HG03108 (cell line): ENCODE results near the gene GPHA2.

Source experiments
- ATAC-seq: cut with Tn5 transposase; IDR thresholded peaks from one replicate; pipeline ENCODE4 v1.9.1; 2021; ENCODE audit warnings: moderate library complexity; ENCODE audit not compliant: unreplicated experiment

GPHA2 gene

DNA sequence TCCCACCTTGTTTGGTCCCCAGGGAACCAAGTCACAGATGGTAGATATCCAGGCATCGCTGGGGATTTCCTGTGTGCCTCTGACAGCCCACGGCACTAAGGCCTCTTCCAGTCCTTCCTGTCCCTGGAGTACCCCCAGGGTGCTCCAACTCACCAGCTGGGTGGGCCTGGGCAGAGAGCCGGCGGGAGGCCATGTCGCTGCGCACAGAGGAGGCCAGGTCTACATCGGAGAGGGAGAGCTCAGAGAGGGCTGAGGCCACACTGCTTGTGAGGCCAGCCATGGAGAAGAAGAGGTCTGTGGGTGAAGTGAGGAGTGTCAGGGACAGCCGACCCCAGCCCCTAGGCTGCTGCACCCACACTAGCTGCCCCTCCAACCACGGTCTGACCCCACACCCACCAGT is 24.0 kb downstream of the GPHA2 start:
- ATAC-seq, result no peak

GRCh38 chr11:64911142-64911541 is 24.6 kb downstream of the GPHA2 start:
- ATAC-seq, result no peak

- no peak for ATAC-seq
These were observed 25.1 kb downstream of the GPHA2 start for GRCh38 chr11:64910451-64911093.

- ATAC-seq, result no peak
These were observed 25.9 kb downstream of the GPHA2 start for GRCh38 chr11:64909653-64910343.

DNA sequence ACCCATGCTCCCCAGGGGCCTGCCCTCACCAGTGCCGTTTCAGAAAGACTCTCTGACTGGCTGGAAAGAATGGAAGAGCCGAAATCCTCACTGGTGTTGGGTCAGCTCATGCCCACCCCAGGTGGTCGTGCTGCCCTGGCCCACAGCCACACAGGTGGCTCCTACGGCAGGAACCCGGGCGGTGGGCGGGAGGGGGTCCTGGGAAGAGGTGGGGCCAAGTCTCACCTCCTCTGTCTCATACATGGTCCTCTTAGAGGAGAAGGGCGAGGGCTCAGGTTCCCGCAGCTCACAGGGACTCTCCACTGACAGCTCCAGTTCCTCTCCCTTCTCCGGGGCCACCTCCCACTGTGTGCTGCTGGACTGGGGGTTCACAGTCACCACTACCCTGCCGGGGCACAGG is 26.9 kb downstream of the GPHA2 start:
- no peak for ATAC-seq

- no peak for ATAC-seq
These were observed 29.4 kb downstream of the GPHA2 start for GRCh38 chr11:64906314-64906635.

GRCh38 chr11:64905516-64906313 is 30.0 kb downstream of the GPHA2 start:
- ATAC-seq, result no peak

- ATAC-seq, result no peak
These were observed 32.3 kb downstream of the GPHA2 start for GRCh38 chr11:64903291-64903833.

GRCh38 chr11:64902102-64902900 is 33.4 kb downstream of the GPHA2 start:
- ATAC-seq, result no peak

DNA sequence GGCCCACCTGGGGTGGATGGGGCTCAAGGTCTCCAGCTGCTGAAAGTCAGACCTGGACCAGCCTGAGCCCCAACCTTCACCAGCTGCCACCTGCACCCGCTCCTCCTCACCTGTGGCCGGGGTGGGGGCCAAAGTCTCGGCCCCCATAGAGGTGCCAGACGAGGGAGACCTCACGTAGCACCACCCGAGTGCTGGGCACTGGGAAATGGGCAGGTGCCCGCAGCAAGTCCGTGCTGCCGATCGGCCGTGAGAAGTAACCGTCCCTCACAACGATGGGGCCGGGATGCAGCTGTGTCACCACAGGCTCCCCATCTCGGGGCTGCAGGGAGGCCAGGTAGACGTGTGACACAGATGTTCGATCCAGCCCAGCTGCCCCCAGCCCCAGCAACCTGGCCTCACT is 34.9 kb downstream of the GPHA2 start:
- ATAC-seq, result no peak

DNA sequence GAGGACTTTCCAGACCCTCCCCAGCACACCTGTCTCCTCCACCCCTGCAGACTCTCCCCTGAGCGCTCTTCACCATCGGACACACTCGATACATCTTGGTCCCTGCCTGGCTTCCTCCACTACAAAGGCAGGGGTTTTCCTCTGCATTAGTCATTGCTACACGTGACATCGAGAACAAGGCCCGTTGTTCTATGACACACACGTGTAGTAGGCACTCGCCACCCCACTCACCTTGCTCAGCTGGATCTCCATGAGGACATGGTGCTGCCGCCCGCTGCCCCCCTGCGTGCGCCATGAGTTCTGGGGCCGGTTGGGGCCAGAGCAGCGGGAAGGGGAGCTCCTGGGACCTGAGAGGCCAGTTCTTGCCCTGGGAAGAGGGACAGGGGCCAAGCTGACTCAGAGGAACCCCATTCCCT is 35.4 kb downstream of the GPHA2 start:
- ATAC-seq, result no peak

DNA sequence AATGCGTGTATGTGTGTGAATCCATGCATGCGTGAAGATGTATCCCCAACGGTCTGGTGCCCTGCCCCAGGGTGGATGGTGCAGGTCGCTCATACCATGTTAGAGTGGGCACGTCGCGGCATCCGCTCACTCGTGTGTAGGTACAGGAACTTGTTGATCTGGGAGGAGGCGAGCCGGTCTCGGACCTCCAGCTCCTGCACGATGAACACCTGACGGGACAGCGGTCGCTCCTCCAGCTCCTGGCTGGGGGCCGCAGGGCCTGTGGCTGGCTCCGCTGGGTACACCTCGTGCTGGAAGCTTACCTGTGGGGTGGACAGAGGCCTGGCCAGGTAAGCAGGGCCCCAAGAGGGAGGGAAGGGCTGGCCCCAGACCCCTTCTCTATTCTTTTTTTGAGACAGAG is 37.2 kb downstream of the GPHA2 start:
- ATAC-seq, result no peak

DNA sequence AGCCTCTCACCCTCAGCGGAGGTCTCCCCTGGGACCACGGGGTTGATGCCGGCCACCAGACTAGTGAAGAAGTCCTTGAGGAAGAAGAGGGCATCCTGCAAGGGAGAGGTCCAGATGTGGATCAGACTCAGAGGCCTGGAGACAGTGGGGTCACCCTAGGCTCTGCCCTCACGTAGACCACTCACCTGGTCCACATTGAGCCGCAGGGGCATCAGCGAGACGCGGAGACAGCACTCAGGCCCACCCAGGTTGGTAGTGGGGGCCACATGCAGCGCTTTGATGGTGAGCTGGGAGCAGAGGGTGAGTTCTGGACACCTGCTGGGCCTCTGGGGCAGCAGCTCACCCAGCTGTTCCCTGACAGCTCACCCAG is 37.6 kb downstream of the GPHA2 start:
- no peak for ATAC-seq

DNA sequence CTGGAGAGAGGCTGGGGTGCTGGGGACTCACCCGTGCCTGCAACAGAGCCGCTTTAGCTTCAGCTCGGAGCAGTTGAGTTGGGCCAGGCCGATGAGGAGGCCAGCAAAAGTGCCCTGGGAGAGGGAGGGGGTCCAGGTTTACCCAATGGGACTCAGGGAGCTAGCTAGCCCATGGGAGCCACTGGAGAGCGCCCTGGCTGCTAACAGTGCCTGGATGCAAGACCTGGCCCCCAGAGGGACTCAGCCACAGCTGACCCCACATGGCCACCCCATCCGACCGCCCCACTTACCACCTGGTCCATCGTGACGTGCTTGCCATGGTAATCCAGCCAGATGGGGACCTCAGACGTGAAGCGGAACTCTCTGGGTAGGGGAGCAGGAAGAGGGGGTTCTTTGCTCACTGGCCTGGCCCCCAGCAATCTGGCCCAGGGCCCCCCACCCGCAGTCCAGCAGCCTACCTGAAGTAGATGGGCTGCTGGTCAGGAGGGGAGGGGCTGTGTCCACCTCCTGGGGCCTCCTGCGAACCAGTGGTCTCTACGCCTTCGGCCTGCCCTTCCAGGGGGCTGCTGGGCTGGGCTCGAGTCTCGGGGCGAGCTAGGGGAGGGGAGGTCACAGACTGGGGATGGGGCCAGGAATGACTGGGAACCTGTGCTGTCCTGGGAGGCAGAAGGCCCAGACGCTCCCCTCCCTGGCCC is 38.2 kb downstream of the GPHA2 start:
- no peak for ATAC-seq

DNA sequence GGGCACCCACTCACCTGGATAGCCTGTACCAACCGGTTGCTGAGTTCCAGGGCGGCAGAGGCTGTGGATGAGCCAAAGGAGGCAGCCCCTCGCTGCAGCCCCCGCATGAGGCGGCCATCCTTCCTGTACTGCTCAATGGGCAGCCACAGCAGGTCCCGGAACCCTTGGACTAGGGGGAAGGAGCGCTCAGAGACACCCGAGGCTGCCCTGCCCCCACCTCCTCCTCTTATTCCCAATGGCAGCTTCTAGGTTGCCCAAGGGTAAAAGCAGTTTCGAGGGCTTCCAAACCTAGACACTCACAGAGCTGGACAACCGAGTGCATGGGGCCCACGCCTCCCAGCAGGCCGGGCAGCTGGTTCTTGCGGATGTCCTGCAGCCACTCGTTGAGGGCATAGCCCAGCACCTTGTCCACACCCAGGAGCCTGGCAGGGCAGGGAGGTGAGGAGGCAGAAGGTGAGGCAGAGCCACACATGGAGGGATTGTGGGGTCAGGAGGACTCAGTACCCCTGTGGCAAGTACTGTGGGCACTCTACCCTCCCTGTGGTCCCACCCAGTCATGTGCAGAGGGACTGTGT is 39.2 kb downstream of the GPHA2 start:
- no peak for ATAC-seq

GRCh38 chr11:64894812-64895452 is 40.8 kb downstream of the GPHA2 start:
- ATAC-seq, result no peak

- no peak for ATAC-seq
These were observed 41.5 kb downstream of the GPHA2 start for GRCh38 chr11:64894070-64894811.

GRCh38 chr11:64893194-64894069 is 42.3 kb downstream of the GPHA2 start:
- ATAC-seq, result peak; percentile 48
